HG02973 (cell line): ENCODE measurements around the gene GPR146.

Experiments used
- ATAC-seq: cut with Tn5 transposase; IDR thresholded peaks from one replicate; pipeline ENCODE4 v1.9.1; 2021; ENCODE audit warnings: moderate library complexity; ENCODE audit not compliant: unreplicated experiment

The GPR146 gene

GRCh38 chr7:1103789-1104515 lies 59.6 kb downstream of the GPR146 start:
- no peak for ATAC-seq

GRCh38 chr7:1104516-1105179 lies 60.3 kb downstream of the GPR146 start:
- ATAC-seq: no peak

- no peak for ATAC-seq
Measured at GRCh38 chr7:1105189-1105588, 60.8 kb downstream of the GPR146 start.

- ATAC-seq: no peak
Measured at GRCh38 chr7:1106063-1106792, 61.9 kb downstream of the GPR146 start.

GRCh38 chr7:1106793-1107421 lies 62.6 kb downstream of the GPR146 start:
- ATAC-seq: no peak

- no peak for ATAC-seq
Measured at GRCh38 chr7:1108264-1108920, 64.0 kb downstream of the GPR146 start.
